ENCODE measurements around the gene NOP14.

Gene NOP14

DNA sequence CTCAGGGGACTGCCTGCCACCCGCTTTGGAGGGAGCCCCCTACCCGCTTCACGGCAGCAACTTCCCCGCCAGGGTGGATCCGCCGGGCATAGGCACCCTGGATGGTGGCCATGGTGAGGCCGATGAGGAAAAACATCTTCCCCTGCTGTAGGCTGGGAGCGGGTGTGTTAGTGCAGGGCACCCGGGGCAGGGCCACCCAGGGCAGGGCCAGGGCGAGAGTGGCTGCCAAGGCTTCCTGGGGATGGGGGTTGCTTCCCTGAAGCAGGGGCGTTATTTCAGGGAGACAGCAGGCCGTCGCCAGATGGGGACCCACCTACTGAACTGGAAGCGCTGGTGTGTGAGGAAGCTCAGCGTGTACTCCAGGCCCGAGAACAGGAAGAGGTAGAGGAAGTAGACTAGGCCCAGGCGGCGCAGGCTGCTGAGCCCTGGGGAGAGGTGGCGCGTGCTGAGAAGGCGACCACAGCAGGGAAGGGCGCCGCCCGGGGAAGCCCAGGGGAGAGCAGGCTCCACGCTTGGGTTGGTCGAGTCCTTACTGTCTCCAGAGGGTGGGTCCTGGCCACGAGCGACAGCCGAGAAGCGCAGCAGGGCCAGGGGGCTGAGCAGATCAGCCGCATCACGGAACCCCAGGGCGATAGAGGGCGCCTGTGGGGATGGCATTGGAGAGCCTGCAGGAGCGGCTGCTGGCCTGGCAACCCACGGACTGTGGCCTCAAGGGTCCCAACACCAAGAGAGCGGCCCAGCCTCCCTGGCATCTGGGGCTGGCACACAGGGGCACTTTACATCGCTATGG lies 31.5 kb downstream of the NOP14 start:
- peak; percentile 86 to 96 for DNase-seq (ENCODE audit: low read depth in 1 of 2, low spot score in 1 of 2)
- peak overlapping the region; percentile 99 for H3K27ac ChIP-seq (replicated peaks)
- no peaks in the 10 kb centered on the region for H3K27me3 ChIP-seq (ENCODE audit: insufficient read depth, poor library complexity, severe bottlenecking)
- peak; percentile 64; the same call in 1 of the 2 replicates for TF ChIP-seq POLR2AphosphoS5 (IDR thresholded peaks at IDR 0.05; ENCODE audit: low read depth)
- TF ChIP-seq, protein P1, sequence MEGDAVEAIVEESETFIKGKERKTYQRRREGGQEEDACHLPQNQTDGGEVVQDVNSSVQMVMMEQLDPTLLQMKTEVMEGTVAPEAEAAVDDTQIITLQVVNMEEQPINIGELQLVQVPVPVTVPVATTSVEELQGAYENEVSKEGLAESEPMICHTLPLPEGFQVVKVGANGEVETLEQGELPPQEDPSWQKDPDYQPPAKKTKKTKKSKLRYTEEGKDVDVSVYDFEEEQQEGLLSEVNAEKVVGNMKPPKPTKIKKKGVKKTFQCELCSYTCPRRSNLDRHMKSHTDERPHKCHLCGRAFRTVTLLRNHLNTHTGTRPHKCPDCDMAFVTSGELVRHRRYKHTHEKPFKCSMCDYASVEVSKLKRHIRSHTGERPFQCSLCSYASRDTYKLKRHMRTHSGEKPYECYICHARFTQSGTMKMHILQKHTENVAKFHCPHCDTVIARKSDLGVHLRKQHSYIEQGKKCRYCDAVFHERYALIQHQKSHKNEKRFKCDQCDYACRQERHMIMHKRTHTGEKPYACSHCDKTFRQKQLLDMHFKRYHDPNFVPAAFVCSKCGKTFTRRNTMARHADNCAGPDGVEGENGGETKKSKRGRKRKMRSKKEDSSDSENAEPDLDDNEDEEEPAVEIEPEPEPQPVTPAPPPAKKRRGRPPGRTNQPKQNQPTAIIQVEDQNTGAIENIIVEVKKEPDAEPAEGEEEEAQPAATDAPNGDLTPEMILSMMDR (IDR thresholded peaks at IDR 0.05; ENCODE audit: insufficient read depth, low read length) = peak; percentile 16
- TF ChIP-seq SPI1 (IDR thresholded peaks at IDR 0.05; ENCODE audit: borderline replicate concordance, low read depth) = peak; percentile 83
- TF ChIP-seq, protein P2, sequence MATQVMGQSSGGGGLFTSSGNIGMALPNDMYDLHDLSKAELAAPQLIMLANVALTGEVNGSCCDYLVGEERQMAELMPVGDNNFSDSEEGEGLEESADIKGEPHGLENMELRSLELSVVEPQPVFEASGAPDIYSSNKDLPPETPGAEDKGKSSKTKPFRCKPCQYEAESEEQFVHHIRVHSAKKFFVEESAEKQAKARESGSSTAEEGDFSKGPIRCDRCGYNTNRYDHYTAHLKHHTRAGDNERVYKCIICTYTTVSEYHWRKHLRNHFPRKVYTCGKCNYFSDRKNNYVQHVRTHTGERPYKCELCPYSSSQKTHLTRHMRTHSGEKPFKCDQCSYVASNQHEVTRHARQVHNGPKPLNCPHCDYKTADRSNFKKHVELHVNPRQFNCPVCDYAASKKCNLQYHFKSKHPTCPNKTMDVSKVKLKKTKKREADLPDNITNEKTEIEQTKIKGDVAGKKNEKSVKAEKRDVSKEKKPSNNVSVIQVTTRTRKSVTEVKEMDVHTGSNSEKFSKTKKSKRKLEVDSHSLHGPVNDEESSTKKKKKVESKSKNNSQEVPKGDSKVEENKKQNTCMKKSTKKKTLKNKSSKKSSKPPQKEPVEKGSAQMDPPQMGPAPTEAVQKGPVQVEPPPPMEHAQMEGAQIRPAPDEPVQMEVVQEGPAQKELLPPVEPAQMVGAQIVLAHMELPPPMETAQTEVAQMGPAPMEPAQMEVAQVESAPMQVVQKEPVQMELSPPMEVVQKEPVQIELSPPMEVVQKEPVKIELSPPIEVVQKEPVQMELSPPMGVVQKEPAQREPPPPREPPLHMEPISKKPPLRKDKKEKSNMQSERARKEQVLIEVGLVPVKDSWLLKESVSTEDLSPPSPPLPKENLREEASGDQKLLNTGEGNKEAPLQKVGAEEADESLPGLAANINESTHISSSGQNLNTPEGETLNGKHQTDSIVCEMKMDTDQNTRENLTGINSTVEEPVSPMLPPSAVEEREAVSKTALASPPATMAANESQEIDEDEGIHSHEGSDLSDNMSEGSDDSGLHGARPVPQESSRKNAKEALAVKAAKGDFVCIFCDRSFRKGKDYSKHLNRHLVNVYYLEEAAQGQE (IDR thresholded peaks at IDR 0.05; ENCODE audit: insufficient replicate concordance, low read depth) = no peak
- H3K4me3 ChIP-seq (replicated peaks; ENCODE audit: insufficient read depth, low read length) = peak overlapping the region; percentile 75

DNA sequence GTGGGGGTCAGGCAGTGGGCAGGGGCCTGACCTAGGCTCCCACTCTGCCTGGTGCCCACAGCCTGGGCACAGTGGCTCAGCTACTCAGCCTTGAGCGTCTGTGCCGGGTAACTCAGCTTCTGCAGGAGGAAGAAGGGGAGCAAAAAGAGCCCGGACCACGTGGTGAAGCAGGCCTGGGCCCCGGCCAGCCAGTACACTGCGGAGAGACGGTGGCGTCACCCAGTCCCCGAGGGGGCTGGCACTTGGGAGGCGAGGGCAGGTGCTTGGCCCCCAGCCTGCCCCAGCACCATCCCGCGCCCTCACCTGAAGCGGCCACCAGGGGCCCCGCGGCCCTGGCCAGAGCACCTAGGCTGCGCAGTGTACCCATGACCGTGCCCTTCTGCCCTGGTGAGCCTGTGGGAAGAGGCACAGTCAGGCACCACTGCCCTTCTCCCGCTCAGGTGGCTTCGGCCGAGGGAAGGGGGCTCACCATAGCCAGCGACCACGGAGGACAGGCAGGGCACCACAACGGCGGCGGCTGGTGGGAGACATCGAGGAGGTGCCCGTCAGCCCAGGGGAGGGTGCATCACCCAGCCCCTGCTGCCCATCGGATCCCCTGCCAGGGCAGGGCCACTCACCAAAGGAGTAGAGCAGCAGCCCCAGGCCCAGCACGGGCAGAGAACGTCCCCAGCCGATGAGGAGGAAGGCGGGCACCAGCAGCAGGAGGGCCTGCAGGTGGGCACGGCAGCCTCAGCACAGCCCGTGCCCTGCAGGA lies 32.3 kb downstream of the NOP14 start:
- DNase-seq (ENCODE audit: low read depth in 1 of 2, low spot score in 1 of 2) = peak; percentile 65 to 80
- no peaks in the 10 kb centered on the region for H3K27me3 ChIP-seq (ENCODE audit: insufficient read depth, poor library complexity, severe bottlenecking)
- H3K27ac ChIP-seq (replicated peaks) = peak overlapping the region; percentile 99
- peak; percentile 40 for TF ChIP-seq POLR2AphosphoS5 (IDR thresholded peaks at IDR 0.05; ENCODE audit: low read depth)
- no peak for TF ChIP-seq GABPA (IDR thresholded peaks at IDR 0.05; ENCODE audit: low read depth)
- TF ChIP-seq SPI1 (IDR thresholded peaks at IDR 0.05; ENCODE audit: borderline replicate concordance, low read depth) = no peak
- TF ChIP-seq, protein P2 (IDR thresholded peaks at IDR 0.05; ENCODE audit: insufficient replicate concordance, low read depth) = no peak
- TF ChIP-seq, protein P1 (IDR thresholded peaks at IDR 0.05; ENCODE audit: insufficient read depth, low read length) = no peak
- peak overlapping the region; percentile 75 for H3K4me3 ChIP-seq (replicated peaks; ENCODE audit: insufficient read depth, low read length)

DNA sequence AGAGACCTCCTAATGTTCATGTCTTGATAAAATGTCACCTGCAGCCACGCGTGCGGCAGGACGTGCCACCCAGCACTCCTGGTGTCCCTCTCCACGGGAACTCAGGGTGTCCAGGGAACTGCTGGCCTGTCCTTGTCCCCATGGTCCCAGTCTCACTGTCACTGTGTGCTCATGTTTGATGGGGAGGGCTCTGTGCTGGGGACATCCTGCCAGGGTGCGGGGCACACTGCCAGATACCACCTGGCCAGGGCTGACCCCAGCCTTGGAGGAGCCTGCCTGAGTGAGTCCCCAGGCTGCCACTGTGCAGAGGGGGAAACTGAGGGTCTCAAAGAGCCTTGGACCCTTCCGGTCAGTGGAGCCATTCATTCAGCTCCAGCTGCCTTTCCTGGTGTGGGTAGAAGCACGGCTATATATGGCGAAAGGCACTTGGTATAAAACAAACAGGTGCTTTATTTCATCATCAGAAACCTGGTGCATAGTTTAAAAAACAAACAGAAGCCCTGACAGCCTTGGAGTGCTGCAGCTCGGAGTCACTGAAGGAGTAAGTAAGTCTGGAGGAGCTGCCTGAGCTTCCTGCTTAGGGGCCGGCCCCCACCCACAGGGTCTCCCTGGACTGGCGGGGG lies 33.0 kb downstream of the NOP14 start:
- Histone ChIP-seq H3K27ac (replicated peaks) (peak overlapping the region; percentile 99), H3K27me3 (ENCODE audit: insufficient read depth, poor library complexity, severe bottlenecking) (no peaks in the 10 kb centered on the region), H3K4me3 (replicated peaks; ENCODE audit: insufficient read depth, low read length) (peak overlapping the region; percentile 75)
- TF ChIP-seq GABPA (IDR thresholded peaks at IDR 0.05; ENCODE audit: low read depth) (no peak), POLR2AphosphoS5 (IDR thresholded peaks at IDR 0.05; ENCODE audit: low read depth) (no peak), SPI1 (IDR thresholded peaks at IDR 0.05; ENCODE audit: borderline replicate concordance, low read depth) (no peak)
- TF ChIP-seq, protein P2 (IDR thresholded peaks at IDR 0.05; ENCODE audit: insufficient replicate concordance, low read depth) = no peak
- TF ChIP-seq, protein P1 (IDR thresholded peaks at IDR 0.05; ENCODE audit: insufficient read depth, low read length) = no peak
- DNase-seq (ENCODE audit: low read depth in 1 of 2, low spot score in 1 of 2) = peak in 1 of 2 experiments; percentile 55
